CD14-positive monocyte (primary cell): ENCODE measurements around the gene RCOR2. TPM values are rescaled to one million over a fixed set of nuclear protein-coding genes. Genes with fewer than 3 reads are reported as not detected.
A peak's percentile ranks its signal among the peaks of the same experiment; 100 is the strongest.

Experiments used
- DNase-seq, 3 donors: peaks; one replicate each; pipeline ENCODE4 v3.0.0-alpha.2; 2011 to 2022
- H2AFZ ChIP-seq: 2 replicates; pipeline ENCODE4 v1.6.0; 2012; ENCODE audit warnings: mild to moderate bottlenecking, low read depth, low read length, inconsistent platforms; ENCODE audit not compliant: insufficient read depth, poor library complexity, severe bottlenecking
- H3K27ac ChIP-seq, 2 donors: 1 replicate in 1 of 2; 2 replicates in 1 of 2; pipeline ENCODE4 v1.5.1; 2012 to 2013; ENCODE audit warnings: low read length in 2 of 2, control low read depth in 1 of 2, inconsistent platforms in 1 of 2, low read depth in 1 of 2, mild to moderate bottlenecking in 1 of 2
- H3K27me3 ChIP-seq, 2 donors: one replicate each; pipeline versions ENCODE4 v1.6.0 to v1.6.1; 2011 to 2013; ENCODE audit warnings: low read length in 2 of 2; ENCODE audit not compliant: control insufficient read depth in 2 of 2, insufficient read depth in 2 of 2
- H3K36me3 ChIP-seq, 2 donors: replicated peaks in 1 of 2; 1 replicate in 1 of 2; 2 replicates in 1 of 2; pipeline versions ENCODE4 v1.5.1 to v1.6.1; 2012 to 2013; ENCODE audit warnings: low read length in 2 of 2, control low read depth in 1 of 2, inconsistent platforms in 1 of 2, mild to moderate bottlenecking in 1 of 2; ENCODE audit not compliant: insufficient read depth in 2 of 2, control insufficient read depth in 1 of 2
- H3K4me1 ChIP-seq, 2 donors: 1 replicate in 1 of 2; 2 replicates in 1 of 2; pipeline versions ENCODE4 v1.5.1 to v1.6.1; 2012 to 2013; ENCODE audit warnings: low read length in 2 of 2, control low read depth in 1 of 2, inconsistent platforms in 1 of 2, mild to moderate bottlenecking in 1 of 2, moderate library complexity in 1 of 2; ENCODE audit not compliant: insufficient read depth in 2 of 2, control insufficient read depth in 1 of 2
- H3K4me2 ChIP-seq: replicated peaks from 2 replicates; pipeline ENCODE3; 2012; ENCODE audit warnings: low read length, moderate library complexity, mild to moderate bottlenecking; ENCODE audit not compliant: poor library complexity, severe bottlenecking; ENCODE audit errors: extremely low read depth
- H3K4me3 ChIP-seq, 3 experiments: fragments of 200-600 bp in 1 of 3; sonication (generic) in 1 of 3; replicated peaks in 1 of 3; 1 replicate in 2 of 3; 2 replicates in 1 of 3; pipeline ENCODE4 v1.5.1; 2011 to 2013; ENCODE audit warnings: low read length in 3 of 3, mild to moderate bottlenecking in 3 of 3, control low read depth in 2 of 3, low read depth in 2 of 3, inconsistent platforms in 1 of 3, moderate library complexity in 1 of 3
- H3K79me2 ChIP-seq: 2 replicates; pipeline ENCODE4 v1.6.0; 2012; ENCODE audit warnings: mild to moderate bottlenecking, control low read depth, inconsistent platforms, low read length, moderate library complexity; ENCODE audit not compliant: insufficient read depth
- H3K9ac ChIP-seq: 2 replicates; pipeline ENCODE4 v1.6.0; 2017; ENCODE audit warnings: low read length, mild to moderate bottlenecking; ENCODE audit not compliant: insufficient read depth, poor library complexity, severe bottlenecking
- H3K9me3 ChIP-seq, 2 donors: replicated peaks in 1 of 2; 1 replicate in 1 of 2; 2 replicates in 1 of 2; pipeline versions ENCODE4 v1.5.1 to v1.6.1; 2012 to 2013; ENCODE audit warnings: low read length in 2 of 2, control low read depth in 1 of 2; ENCODE audit not compliant: control insufficient read depth in 1 of 2, insufficient read depth in 1 of 2
- H4K20me1 ChIP-seq: 2 replicates; pipeline ENCODE4 v1.6.0; 2012; ENCODE audit warnings: mild to moderate bottlenecking, low read length, control low read depth, moderate library complexity; ENCODE audit not compliant: insufficient read depth
- H3K27ac Mint-ChIP-seq, 7 donors: one replicate each; pipeline ENCODE4 v1.8.0; 2020; ENCODE audit warnings: mild to moderate bottlenecking in 7 of 7, mixed read lengths in 7 of 7, moderate library complexity in 6 of 7, inconsistent platforms in 2 of 7
- H3K27me3 Mint-ChIP-seq, 3 donors: one replicate each; pipeline ENCODE4 v1.8.0; 2021 to 2022; ENCODE audit warnings: low read depth in 3 of 3, mild to moderate bottlenecking in 3 of 3, mixed read lengths in 3 of 3, moderate library complexity in 3 of 3, inconsistent platforms in 1 of 3
- H3K36me3 Mint-ChIP-seq, 2 donors: one replicate each; pipeline ENCODE4 v1.8.0; 2020; ENCODE audit warnings: mixed read lengths in 2 of 2, inconsistent platforms in 1 of 2, mild to moderate bottlenecking in 1 of 2
- H3K4me1 Mint-ChIP-seq: one replicate; pipeline ENCODE4 v1.8.0; 2020; ENCODE audit warnings: mild to moderate bottlenecking, mixed read lengths
- H3K4me3 Mint-ChIP-seq, 2 donors: one replicate each; pipeline ENCODE4 v1.8.0; 2020; ENCODE audit warnings: mild to moderate bottlenecking in 2 of 2, mixed read lengths in 2 of 2, moderate library complexity in 1 of 2
- H3K9me3 Mint-ChIP-seq, 7 donors: one replicate each; pipeline ENCODE4 v1.8.0; 2020 to 2022; ENCODE audit warnings: mixed read lengths in 7 of 7, mild to moderate bottlenecking in 6 of 7, moderate library complexity in 6 of 7, inconsistent platforms in 2 of 7
- WGBS: methylation state at CpG from one replicate; pipeline ENCODE4 v1.1.5; 2013; ENCODE audit warnings: missing lambda C conversion rate; ENCODE audit not compliant: insufficient coverage; 5-methylcytosine and 5-hydroxymethylcytosine counted together
- intact Hi-C, 2 donors: fragments of 100-400 bp; cut with micrococcal nuclease; formaldehyde crosslinking; loops; one replicate each; pipeline versions ENCODE4 v1.15.0 to v1.15.1; 2023
- polyA plus RNA-seq, 3 donors: library from polyadenylated mRNA; depleted of rRNA in 1 of 3; unstranded in 2 of 3; stranded (reverse) in 1 of 3; fragments of 300-500 nt in 2 of 3; fragments of >200 nt in 1 of 3; fragmentation: Illumina TruSeq in 2 of 3; gene quantifications; 1 replicate in 2 of 3; 2 replicates in 1 of 3; pipeline ENCODE4 v1.2.3, GENCODE V29; 2012 to 2021
- TF ChIP-seq, protein P1 (sequence below): fragments of 200-600 bp; IDR thresholded peaks from one replicate; pipeline ENCODE4 v1.8.0; 2022; ENCODE audit warnings: antibody characterized with exemption, mild to moderate bottlenecking

The RCOR2 gene
- polyA plus RNA-seq, 3 donors: not detected

DNA sequence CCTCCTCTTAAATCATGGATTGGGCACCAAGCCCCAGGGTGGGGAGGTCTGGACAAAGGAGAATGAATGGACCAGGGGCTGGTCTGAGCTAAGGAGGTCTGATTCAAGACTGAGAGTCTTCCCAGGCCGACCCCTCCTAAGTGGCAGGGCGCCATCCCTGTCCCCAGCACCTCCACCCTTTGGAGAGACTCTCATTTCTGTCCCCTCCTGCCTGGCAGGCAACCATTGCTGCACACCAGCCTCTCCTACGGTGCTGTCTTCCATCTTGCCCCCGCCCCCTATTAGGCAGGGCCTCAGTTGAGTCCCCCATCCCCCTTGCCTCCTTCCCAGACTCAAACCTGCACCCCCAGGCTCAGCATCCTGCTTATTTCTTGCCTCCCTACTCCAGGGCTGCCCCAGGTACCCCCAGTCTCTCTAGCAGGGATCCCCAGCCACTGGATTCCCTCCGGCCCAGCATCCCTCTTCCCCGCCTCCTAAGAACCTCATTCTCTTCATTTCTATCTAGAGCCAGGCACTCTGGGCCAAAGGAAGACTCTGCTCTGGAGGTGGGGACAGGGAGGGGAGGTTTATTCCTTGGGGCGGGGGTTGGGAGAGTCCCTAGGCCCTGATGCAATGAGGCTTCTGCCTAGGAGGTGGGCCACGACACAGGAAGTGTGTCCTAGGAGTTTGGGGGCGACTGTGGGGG, 1.7 kb upstream of the RCOR2 start:
- Histone ChIP-seq H3K36me3 (no peaks in the 10 kb centered on the region), H3K27ac (no peak overlapping the region), H2AFZ (peak overlapping the region; percentile 74), H3K4me3 (peak overlapping the region in 1 of 3 experiments; percentile 64), H3K79me2 (no peaks in the 10 kb centered on the region), H3K9ac (peak overlapping the region; percentile 40), H4K20me1 (peaks cover 28% of the 10 kb centered on the region), H3K4me1 (peaks cover 30 to 39% of the 10 kb centered on the region in 2 donors), H3K27me3 (peaks cover 18 to 62% of the 10 kb centered on the region in 2 donors), H3K4me2 (peak overlapping the region; percentile 74), H3K9me3 (no peaks in the 10 kb centered on the region)
- Mint-ChIP-seq H3K36me3 (no peaks in the 10 kb centered on the region), H3K4me3 (peak overlapping the region in 1 of 2 donors; percentile 75), H3K4me1 (peaks cover 18% of the 10 kb centered on the region), H3K27me3 (peaks cover 46 to 90% (median 56%) of the 10 kb centered on the region in 3 donors), H3K9me3 (peaks cover 0 to 9% (median 2%) of the 10 kb centered on the region in 7 donors), H3K27ac (no peak overlapping the region)
- intact Hi-C loops: no loop called here
- TF ChIP-seq, protein P1, sequence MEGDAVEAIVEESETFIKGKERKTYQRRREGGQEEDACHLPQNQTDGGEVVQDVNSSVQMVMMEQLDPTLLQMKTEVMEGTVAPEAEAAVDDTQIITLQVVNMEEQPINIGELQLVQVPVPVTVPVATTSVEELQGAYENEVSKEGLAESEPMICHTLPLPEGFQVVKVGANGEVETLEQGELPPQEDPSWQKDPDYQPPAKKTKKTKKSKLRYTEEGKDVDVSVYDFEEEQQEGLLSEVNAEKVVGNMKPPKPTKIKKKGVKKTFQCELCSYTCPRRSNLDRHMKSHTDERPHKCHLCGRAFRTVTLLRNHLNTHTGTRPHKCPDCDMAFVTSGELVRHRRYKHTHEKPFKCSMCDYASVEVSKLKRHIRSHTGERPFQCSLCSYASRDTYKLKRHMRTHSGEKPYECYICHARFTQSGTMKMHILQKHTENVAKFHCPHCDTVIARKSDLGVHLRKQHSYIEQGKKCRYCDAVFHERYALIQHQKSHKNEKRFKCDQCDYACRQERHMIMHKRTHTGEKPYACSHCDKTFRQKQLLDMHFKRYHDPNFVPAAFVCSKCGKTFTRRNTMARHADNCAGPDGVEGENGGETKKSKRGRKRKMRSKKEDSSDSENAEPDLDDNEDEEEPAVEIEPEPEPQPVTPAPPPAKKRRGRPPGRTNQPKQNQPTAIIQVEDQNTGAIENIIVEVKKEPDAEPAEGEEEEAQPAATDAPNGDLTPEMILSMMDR: no peak
- 80% methylated on average over 3 of the region's 9 CpGs for WGBS
- DNase-seq: no peak

DNA sequence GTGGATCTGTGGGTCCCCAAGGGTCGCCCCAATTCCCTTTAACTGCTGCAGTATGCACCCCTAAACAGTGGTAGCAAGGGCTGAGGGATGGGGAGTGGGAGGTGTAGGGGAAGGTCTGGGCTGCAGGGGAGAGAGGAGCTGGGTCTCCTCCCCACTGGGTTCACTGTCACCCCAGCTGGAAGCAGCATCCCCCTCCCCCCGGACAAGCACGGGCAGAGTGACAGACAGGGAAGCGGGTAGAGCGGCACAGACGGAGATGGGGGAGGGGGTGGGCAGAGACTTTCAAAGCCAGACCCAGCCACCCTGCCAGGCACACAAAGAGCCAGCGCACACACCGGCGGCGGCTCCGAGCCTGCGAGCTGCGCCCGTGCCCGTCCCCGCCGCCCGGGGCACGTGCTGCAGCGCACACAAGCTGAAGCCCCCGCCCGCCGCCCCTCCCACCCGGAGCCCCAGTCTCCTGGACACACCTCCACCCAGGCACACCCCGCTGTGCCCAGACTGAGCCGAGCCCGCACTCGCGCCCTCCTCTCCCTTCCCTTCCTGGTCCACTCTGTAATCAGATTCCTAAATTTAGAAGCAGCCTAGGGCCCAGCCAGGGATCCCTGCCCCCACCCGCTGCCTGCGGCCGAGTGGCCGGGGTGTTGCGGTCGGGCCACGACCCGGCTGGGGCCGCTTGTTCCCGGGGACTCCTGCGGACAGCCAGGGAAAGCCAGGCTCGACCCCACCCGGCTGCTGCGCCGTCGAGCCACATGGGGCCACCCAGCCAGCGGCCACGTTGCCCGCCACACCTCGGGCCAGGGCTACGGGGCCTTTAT, 935 bp upstream of the RCOR2 start:
- 9% methylated on average over 32 of the region's 50 CpGs for WGBS

More for the DNA sequence above, 935 bp upstream of the RCOR2 start:
- TF ChIP-seq, protein P1: no peak
- DNase-seq: no peak
- Histone ChIP-seq H3K4me1 (peaks cover 30 to 39% of the 10 kb centered on the region in 2 donors), H3K27ac (no peak overlapping the region), H3K9ac (peak overlapping the region; percentile 27), H2AFZ (peak overlapping the region; percentile 65), H3K4me2 (peak overlapping the region; percentile 74), H4K20me1 (peaks cover 29% of the 10 kb centered on the region), H3K36me3 (no peaks in the 10 kb centered on the region), H3K9me3 (no peaks in the 10 kb centered on the region), H3K4me3 (peak overlapping the region in 2 of 3 experiments; percentile 6 to 64), H3K27me3 (peaks cover 18 to 62% of the 10 kb centered on the region in 2 donors), H3K79me2 (no peaks in the 10 kb centered on the region)
- H3K4me1 Mint-ChIP-seq: peaks cover 17% of the 10 kb centered on the region
- H3K36me3 Mint-ChIP-seq: no peaks in the 10 kb centered on the region
- H3K27me3 Mint-ChIP-seq: peaks cover 40 to 86% (median 56%) of the 10 kb centered on the region in 3 donors
- H3K4me3 Mint-ChIP-seq: peak overlapping the region; percentile 43 to 86
- intact Hi-C loops: no loop called here
- peaks cover 0 to 9% (median 2%) of the 10 kb centered on the region in 7 donors for H3K9me3 Mint-ChIP-seq
- H3K27ac Mint-ChIP-seq: no peak overlapping the region
